ENCODE measurements around the gene MPP1.
"Not testable (repeated sequence)": the region's sequence is repeated elsewhere in the genome, so short reads cannot be mapped to it uniquely, and the experiment has no call there.

The MPP1 gene

DNA sequence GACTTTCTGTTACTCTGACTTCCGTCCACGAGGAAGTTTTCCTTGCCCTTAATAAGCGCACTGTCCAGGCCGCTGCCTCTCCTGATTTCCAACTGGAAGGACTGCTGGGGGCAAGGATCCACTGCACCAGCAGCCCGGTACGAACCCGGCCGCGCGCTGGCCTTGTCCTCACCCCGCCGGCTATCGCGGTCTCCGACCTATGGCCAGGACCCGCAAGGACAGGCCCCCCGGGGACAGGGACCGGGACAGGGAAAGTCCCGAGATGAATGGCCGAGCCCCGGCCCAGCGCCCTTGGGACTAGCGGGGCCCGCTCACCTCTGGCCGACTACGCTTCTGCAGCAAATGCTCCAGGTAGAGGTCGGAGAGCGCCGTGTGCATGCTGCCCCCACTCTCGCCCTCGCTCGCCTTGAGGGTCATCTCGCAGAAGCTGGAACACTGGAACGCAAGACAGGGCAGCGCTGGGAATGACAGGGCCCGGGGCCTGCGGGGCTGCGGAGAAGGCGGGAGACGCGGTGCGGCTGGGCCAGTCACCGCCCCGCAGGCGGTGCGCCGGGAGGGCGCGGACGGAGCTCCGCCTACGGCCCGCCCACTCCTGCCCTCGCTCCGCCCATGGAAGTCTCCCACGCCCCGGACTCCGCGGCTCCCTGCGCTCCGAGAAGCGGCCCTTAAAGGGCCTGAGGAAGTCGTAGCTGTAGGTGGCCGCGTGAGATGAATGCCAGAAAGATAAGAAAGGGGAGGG is at the start of gene MPP1:
MPP1 (minus strand) TSS at position 529 of the 739 bp plus-strand sequence; CDS start at position 417, 112 bp downstream.
- peak; percentile 78 for DNase-seq

DNA sequence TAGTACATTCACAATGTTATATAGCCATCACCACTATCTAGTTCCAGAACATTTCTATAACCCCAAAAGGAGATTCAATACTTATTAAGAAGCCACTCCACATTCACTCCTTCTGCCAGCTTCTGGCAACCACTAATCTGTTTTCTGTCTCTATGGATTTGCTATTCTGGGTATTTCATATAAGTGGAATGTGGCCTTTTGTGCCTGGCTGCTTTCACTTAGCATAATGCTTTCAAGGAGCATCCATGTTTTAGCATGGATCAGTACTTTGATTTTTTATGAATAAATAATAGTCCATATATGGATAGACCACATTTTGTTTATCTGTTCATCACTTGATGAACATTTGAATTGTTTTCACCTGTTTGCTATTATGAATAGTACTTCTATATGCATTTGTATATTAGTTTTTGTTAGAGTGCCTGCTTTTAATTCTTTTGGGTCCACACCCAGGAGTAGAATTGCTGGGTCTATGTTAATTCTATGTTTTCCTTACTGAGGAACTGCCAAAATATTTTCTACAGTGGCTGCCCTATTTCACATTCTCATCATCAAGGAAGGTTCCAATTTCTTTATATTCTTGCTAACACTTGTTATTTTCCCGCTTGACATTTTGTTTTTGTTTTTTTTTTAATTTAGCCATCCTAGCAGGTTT is 45.8 kb upstream of the MPP1 start:
- no peak for DNase-seq

DNA sequence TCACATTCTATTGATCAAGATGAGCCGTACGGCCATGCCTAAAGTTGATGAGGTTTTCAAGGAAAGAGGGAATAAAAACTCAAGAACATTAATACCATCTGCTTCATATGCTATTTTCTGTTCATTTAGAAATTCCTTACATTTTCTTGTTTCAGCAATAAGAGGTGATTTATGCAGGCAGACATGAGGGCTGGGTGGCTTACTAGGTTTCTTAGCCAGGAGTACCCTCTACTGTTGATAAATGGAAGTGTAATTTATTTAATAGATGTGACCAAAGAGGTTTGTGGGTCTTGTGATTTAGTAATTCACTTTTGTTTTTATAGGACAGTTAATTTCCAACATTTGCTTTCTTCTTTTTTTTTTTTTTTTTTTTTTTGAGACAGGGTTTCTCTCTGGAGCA is 35.6 kb upstream of the MPP1 start:
- peak; percentile 49 for DNase-seq

DNA sequence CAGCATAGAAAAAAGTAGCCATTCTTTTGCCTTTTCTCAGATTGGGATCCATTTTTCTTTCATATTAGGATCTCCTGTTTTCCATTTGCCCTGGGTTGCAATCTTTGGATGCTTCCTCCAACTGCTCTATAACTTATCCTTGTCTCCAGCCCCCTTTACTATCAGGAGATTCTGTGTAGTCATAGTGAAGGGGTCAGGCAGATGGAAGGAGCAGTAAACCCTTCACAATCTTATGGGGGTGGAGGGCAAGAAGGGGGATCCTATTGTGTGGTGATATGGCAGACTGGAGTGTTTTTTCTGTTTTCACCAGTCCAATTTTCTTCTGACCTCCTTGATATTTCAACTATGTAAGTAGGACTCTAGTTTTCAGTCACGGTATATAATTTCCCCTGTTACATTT is 30.9 kb upstream of the MPP1 start:
- no peak for DNase-seq

DNA sequence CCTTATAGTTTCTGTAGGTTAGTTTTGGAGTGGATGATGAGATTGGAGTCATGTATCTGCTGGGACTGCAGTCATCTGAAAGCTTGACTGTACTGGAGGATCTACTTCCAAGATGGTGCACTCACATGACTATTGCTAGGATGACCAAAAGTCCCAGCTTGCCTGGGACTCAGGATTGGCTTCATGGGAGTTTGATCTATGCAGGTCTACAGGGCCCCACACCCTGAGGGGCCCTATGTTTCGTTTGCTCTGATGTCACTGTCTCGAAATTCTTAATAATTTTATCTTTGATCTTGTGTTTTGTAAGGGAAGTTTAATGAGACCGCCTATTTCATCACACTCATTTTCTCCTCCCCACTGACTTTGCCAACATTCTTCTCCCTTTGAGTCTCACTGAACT is 29.3 kb upstream of the MPP1 start, which contains the start of gene SMIM9:
SMIM9 (minus strand) TSS at position 101 of the 400 bp plus-strand sequence. CDS start 3,806 bp downstream, outside the sequence.
- DNase-seq, result no peak

DNA sequence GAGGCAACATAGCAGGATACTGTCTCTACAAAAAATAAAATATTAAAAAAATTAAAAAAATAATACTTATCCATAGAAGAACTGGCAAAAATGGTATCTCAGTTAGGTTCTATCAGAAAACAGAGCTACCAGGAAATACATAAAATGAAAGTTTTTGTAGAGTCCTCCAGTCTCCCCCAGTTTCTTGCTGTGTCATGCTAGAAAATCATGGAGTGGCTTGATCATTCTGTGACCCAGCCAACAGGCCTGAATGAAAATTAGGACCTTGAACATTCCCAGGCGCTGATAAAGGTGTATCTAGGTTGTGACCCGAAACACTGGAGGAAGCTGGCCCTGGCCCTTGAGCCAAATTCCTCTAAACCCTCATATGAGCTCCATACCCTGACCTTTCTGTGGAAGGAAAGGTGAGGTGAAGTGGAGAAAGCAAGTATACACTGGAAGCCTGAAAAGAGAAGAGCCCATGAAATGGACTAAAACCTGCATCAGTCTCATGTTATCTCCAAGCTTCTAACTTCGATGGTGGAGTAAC is 28.5 kb upstream of the MPP1 start:
- no peak for DNase-seq

DNA sequence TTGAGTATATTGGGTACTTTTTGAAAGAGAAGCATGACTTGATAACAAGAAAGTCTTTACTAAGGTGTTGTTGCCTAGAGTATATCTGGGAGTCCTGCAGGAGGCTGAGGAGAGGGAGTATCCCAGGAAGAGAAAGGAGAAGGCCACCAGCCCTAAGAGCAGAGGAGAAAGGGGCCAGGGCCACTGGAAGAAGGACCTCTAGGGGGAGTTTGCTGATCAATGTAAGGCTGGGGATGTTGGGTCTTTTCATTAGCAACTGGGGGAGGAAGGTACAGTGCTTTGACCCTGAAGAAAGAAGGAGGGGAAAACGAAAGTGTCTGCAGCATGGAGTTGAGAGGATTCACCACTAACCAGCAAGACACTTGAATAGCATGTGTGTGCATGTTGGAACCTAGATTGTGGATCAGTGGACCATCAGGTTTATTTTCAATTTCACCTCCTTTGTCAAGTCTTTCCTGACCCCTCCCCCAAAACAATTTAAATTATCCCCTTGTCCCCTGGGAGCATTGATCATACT is 24.7 kb upstream of the MPP1 start:
- no peak for DNase-seq

DNA sequence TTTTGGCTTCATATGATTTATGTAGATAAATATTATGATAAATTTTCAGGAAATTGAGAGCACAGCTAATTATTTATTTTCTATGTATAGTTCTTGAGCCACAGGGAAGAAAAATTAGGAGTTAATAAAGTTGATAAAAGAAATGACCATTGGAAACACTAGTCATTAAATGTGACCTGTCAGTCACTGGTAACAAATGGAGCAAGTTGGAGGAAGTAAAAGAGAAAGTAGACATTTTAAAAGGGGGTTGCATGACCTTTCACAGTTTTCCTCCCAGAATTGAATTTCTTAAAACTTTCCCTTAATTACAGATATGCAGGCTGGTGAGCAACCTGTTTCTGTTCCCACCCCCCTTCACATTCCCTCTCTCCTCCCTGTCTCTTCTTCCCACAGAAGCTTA is 23.8 kb upstream of the MPP1 start:
- DNase-seq, result no peak

DNA sequence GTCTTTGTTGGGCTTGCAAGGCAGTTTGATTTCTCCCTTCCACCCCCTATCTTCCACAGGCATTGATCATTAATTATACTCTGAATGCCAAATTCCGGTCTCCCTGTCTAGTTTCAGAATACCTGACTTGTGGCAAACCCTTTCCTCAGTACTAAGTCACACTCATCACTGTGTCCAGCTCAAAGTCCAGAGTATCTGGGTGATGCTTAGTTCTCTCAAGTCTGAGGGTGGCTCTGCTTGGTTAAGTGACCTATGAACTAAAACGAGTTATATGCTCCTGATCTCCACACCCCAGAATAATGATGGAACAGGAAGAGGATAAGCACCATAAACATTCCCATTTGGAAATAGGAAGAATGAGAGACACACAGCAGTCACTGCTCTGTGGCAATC is 22.7 kb upstream of the MPP1 start:
- DNase-seq, result no peak

DNA sequence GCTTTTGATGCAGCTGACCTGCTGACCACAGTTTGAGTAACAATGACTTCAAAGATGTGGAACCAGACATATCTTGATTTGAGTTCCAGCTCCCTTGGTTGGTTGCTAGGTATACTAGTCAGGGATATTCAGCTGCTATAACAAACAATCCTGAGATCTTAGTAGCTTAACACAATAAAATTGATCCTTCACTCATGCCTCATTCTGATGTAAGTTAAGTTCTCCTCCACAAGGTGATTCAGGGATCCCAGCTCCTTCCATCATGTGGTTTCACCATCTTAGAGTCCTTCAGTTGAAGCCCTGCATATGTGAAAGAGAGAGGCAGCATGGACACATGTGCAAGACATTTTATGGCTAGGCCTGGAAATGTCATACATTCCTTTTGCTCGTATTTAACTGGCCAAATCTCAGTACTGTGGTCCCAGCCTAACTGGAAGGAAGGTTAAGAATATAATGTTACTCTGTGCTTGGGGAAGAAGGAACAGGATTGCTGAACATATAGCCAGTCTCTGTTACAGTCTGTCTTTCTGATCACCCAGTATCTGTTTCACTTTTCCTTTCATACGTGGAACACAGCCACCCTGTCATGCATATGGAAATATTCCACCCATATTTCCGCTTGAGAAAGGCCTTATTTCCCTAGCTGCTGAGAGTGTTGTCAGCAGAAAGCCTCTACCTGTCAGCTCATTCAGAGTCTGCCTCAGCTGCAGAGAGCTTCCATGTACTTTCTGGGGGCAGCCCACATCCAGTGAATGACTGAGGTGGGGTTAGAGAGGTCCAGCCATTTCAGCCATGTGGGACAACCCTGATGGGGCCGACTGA is 22.1 kb upstream of the MPP1 start:
- peak; percentile 28 for DNase-seq

DNA sequence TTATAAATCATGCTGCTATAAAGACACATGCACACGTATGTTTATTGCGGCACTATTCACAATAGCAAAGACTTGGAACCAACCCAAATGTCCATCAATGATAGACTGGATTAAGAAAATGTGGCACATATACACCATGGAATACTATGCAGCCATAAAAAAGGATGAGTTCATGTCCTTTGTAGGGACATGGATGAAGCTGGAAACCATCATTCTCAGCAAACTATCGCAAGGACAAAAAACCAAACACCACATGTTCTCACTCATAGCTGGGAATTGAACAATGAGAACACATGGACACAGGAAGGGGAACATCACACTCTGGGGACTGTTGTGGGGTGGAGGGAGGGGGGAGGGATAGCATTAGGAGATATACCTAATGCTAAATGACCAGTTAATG is 20.3 kb upstream of the MPP1 start:
- not testable (repeated sequence) for DNase-seq

DNA sequence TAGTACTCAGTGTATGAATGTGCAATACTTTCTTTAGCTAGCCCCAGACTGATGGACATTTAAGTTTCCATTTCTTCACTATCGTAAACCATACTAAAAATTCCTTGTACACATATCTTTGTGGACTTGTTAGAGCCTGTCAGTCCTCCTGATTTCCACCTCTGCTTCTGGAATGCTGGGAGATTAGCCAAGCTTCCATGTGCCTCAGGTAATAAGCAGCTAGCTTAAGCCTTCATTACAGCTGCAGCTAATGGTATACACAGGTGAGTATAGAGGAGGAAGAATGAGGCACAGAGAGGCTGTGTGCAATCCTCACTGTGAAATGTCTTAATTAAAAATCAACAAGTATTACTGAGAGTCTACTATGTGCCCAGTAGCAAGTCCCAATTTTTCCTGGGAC is 19.4 kb upstream of the MPP1 start:
- DNase-seq, result no peak

DNA sequence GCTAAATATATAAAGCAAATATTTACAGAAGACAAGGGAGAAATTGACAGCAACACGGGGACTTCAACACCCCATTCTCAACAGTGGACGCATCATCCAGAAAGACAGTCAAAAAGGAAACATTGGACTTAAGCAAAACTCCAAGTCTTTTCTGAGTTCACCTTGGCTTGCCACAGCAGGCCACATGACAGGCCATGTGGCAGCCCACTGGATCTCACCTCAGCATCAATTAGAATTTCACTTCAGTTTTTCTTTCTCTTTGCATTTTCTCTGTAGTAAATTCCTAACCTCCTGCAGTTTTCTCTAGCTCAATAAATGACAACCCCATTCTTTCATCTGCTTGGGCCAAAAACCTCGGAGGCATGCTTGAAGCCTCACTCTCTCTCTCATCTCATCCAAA is 16.7 kb upstream of the MPP1 start:
- no peak for DNase-seq

DNA sequence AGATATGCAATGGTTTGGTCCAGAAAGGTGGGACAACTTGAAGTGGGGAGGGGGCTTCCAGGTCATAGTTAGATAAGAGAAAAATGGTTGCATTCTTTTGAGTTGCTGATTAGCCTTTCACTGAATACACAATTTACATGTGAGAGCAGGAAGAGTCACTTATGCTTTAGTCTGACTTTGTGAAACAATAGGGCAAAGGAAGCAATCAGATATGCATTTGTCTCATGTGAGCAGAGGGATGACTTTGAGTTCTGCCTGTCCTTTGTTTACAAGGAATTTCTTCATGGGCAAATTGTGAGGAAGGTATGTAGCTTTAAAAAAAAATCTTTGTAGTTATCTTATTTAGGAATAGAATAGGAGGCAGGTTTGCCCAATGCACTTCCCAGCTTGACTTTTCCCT is 16.2 kb upstream of the MPP1 start:
- no peak for DNase-seq

DNA sequence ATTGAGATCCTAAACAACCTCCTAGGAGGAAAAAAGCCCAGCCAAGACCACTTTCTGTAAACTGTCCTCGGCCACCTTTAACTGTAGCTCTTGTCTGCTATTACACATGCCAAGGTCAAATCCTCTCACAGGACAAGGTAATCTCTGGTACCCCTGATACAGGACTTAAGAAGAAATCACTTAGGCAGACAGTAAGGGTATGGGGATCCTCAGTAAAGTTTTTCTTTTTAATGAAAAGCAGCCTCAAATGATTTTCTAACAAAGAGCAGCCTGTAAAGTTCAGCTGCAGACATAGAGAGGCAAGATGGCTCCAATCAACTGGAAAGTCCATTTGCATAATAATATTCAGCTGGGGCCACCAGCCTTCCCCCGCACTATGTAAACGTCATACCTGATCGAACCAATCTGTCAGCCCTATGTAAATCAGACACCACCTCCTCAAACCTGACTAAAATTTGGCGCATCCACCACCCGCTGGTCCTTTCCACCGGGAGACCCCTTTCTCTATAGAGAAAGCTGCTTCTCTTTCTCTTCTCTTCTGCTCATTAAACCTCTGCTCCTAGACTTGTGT is 14.6 kb upstream of the MPP1 start:
- no peak for DNase-seq

DNA sequence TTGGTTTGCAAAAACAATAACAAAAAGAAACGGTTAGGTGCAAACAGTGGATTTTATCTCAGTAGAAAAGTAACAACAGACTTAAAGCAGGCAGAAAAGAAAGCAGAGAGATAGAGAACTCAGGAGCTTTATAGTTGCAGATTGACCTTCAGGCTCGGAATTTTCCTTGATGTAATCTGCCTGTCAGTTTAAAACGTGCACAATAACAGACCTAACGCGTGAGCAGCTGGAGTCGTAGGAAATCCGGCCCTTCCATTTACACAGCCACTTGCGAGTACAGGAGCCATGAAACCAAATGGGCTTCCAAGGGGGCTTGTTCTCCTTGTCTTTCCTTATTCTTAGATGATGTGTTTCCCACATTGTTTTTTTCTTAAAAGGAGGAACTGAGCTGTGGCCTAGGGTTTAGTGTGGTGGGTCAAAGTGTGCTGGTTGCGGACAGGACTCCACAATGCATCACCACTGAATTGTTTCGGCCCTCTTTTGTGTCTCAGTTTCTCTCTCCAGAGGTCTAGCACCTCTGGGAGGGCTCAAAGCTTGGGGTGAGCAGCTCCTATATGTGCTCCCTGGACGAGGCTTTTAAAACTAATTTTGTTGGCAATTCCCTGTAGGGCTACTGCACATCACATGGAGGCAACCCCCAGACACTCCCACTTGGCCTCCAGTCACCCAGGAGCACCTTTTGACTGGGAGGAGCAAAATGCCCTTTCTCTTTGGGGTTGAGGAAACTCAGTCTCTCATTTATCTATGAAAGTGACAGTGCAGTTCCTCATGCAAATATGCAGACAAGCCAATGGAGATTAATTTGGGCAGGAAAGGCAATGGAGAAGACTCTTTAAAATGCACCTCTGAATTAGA is 13.9 kb upstream of the MPP1 start:
- DNase-seq, result no peak

DNA sequence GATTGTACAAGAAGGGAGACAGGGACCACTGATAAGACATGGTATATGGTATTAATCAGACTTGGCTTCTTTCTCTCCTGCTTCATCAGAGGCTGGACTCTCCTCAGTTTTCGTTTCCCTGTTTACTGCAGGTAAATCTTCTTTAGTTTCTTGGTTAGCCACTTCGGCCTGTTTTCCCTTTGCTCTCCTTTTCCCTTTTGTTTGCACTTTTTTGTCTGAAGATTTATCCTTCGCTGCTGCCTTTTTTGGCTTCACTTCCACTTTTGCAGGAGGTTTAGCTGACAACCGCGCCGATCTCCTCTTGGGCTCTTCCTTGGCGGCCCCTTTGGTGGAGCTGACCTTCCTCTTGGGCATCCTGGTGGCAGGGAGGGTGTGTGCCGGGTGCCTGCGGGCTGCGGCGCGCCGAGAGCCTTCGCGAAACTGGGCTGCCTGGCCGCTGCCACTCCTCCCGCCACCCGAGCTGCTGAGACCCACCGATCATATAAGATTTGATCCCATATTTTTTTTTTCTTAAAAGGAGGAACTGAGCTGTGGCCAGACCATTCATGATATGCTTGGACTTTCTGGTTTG is 11.8 kb upstream of the MPP1 start:
- not testable (repeated sequence) for DNase-seq

DNA sequence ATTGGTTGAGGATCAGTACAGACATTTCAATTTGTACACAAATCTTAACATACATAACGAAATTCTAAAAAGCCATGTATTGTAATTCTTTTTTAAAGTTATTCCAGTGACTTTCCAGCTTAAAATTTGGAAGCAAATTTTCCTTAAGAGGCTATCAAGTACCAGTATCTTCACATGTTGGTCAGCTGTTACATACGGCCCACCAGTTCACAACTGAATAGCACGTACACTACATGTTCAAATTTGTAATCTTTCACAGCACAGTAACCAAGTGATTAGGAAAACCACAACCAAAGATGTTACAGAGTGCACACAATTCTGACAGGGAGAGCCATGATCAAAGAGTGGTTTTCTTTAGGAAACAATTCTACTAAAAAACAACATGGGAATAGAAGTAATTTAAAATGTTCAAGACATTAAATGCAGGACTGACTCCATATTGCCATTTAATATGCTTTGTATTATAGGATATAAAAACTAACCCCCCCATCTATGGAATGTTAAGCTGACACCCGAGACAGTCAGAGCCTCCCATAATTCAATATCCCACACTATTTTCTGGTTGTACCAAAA is 11.1 kb upstream of the MPP1 start:
- DNase-seq, result not testable (repeated sequence)

DNA sequence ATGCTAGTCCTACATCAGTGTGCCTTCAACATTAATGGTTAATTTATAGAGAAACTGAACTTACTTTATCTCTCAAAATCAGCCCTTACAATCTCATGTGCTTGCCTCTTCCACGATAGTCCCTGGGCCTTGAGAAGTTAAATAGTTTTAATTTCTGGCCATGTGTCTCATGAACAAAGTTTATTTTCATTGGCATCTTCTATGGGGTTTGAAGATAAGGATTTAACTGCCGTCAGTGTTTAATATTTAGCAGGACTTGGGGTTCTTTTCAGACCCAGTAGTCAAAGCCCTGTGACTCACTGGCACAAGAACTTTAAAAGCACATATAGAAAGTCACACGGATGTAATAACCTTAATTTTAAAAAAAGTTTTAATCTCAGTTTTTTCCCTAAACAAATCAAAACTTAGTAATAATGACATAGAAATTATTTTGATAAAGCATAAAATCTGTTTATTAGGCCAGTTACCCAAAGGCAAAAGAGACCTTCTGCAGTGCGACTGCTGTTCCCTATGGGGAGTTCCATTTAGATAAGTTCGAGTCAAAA is 10.1 kb upstream of the MPP1 start:
- no peak for DNase-seq

DNA sequence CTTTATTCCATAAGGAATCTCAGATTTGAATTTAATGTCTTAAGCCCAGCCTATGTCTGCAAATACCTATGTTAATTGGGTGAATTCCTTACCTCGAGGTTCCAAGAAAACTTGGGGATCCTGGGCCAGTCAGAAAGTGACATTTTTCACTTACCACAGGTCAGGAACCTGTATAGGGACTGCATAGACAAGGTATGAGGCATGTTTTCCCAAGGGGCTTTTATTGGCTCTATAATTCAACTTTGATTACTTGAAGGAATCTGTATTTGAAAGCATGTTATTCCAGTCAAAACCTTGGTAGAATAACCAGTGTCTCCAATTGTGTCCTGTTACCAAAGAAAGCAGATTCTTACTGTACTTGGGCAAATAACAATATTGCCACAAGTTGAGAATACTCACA is 8.5 kb upstream of the MPP1 start:
- no peak for DNase-seq
